GM13976 (cell line): ENCODE measurements around the gene FCN1.

Experiments used
- DNase-seq: peaks from one replicate; pipeline ENCODE4 v3.0.0; 2012; ENCODE audit warnings: low spot score
- in situ Hi-C: fragments of 300-500 bp; cut with MboI; formaldehyde crosslinking; loops from one replicate; pipeline ENCODE4 v1.12.0; 2022; ENCODE audit warnings: low sequenced_read_pairs, mixed read lengths, inconsistent platforms; ENCODE audit not compliant: unreplicated experiment
- TF ChIP-seq, protein P1 (sequence below): IDR thresholded peaks from 2 replicates; pipeline ENCODE4 v1.5.1; 2012; ENCODE audit warnings: borderline replicate concordance, mild to moderate bottlenecking; ENCODE audit not compliant: insufficient read depth; ENCODE audit errors: extremely low read depth, missing control alignments, control extremely low read depth

The FCN1 gene

DNA sequence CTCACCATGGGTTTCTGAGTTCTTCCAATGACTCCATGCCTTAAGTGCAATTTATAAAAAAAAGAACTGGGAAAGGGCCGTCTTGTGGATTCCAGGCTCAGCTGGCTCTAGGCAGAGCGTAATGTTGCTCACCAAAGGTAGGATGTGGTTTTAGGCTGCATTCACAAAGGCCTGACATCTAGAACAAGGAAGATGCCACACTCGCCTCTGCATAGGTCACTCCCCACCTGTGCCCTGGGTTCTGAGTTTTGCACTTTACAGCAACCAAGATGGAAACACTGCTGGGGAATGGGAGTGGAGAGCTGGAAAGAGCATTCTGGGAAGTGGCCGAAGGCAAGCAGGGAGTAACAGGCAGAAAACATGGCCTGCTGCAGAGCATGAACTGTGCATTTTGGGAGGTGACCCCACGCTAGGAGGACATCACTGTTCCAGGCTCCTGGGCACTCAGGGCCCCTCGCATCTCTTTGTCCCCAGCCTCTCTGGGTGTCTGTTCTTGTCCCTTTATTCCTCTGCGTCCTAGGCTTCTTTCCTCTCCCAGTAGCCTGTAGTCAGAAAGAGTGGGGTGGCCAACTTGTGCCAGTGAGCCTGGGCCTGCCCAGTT lies 24.8 kb downstream of the FCN1 start:
- DNase-seq = no peak
- in situ Hi-C loops = no loop called here
- TF ChIP-seq, protein P1, sequence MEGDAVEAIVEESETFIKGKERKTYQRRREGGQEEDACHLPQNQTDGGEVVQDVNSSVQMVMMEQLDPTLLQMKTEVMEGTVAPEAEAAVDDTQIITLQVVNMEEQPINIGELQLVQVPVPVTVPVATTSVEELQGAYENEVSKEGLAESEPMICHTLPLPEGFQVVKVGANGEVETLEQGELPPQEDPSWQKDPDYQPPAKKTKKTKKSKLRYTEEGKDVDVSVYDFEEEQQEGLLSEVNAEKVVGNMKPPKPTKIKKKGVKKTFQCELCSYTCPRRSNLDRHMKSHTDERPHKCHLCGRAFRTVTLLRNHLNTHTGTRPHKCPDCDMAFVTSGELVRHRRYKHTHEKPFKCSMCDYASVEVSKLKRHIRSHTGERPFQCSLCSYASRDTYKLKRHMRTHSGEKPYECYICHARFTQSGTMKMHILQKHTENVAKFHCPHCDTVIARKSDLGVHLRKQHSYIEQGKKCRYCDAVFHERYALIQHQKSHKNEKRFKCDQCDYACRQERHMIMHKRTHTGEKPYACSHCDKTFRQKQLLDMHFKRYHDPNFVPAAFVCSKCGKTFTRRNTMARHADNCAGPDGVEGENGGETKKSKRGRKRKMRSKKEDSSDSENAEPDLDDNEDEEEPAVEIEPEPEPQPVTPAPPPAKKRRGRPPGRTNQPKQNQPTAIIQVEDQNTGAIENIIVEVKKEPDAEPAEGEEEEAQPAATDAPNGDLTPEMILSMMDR = no peak

DNA sequence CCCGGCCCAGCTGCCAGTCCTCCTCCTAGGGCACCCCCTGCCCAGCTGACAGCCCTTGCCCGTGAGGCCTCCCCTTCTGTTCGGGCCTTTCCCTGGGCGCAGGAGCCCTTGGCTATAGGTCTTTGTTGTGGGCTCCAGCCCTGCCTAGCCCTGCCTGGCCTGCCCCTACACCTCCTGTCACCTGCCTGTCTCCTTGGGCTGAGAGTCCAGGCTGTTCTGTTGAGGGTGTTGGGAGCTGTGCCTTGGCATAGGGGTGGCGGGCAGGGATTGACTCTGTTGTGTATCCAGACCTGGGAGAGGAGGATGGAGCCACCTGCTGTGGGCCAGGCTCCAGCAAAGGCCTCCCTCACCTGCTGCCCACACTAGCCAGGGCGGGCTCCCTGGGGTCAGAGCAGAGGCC lies 25.5 kb downstream of the FCN1 start:
- TF ChIP-seq, protein P1 = no peak
- in situ Hi-C loops = no loop called here
- no peak for DNase-seq

DNA sequence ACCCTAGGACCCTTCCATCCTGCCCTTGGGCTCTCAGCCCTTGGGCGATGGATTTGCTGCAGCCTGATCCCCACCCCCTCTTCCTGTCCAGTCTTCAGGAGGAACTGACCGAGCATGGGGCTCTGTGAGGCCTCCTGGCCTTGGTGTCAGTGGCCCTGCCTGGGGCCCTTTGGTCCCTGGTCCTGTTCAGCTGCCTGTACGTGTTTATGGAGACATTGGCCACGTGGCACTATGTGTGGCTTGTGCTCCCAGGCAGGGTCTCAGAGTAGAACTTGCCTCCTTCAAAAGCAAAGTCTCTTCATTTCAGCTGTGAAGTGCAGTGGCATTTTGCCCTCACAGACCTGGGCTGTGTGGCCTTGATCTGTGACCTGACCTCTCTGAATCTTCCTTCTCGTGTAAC lies 26.0 kb downstream of the FCN1 start:
- in situ Hi-C loops = no loop called here
- no peak for DNase-seq
- TF ChIP-seq, protein P1 = no peak

DNA sequence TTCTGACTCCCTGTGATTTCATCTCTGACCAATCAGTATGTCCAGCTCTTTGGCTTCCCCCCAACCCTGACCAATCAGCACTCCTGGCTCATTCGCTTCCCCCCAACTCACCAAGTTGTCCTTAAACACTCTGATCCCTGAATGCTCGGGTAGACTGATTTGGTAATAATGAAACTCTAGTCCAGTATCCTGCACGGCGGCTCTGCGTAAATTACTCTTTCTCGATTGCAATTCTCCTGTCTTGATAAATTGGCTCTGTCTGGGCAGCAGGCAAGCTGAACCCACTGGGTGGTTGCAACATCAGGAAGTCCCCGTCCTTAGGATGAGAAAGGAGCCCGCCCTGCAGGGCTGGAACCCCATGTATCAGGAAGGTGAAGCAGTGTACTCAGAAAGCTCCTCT lies 26.7 kb downstream of the FCN1 start:
- in situ Hi-C loops = no loop called here
- TF ChIP-seq, protein P1 = no peak
- no peak for DNase-seq

DNA sequence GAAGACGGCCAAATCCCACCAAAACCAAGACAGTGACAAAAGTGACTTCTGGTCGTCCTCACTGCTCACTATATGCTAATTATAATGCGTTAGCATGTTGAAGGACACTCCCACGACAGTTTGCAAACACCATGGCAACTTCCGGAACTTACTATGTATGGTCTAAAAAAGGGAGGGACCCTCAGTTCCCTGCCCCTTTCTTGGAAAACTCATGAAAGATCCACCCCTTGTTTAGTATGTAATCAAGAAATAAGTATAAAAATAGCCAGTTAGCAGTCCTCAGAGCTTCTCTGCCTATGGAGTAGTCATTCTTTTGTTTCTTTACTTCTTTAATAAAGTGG lies 27.6 kb downstream of the FCN1 start:
- TF ChIP-seq, protein P1 = no peak
- in situ Hi-C loops = no loop called here
- no peak for DNase-seq

DNA sequence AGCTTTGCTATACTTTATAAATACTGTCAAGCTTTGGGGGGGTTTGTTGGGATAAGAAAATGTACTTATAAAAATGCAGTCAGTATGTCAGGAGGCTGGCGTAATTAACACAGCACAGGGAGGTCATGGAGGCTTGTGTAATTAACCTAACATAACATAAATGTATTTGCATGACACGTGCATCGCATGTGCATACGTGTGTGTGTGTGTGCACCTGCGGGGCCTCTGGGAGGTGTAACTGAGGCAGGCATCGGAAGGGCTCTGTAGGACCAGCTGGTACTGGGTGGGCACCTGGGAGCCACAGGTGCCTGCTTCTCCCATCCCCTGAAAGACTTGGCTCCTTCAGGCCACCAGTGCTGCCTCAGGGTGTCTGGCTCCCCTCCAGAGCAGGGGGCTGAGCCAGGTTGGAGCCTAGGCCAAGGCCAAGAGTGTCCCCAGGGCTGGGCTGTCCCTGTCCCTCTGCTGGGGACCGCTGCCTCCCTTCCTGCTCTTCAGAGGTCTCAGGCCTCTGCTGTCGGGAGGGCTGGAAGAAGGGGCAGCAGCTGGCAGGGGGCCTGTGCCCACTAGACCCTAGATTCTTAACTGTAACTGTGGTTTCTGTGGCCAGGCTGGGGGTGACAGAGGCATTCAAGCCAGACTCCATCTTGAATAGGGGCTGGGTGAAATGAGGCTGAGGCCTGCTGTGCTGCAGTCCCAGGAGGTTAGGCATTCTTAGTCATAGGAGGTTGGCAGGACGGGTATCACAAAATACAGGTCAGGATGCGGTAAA lies 28.1 kb downstream of the FCN1 start:
- in situ Hi-C loops = no loop called here
- DNase-seq = no peak

More for the DNA sequence above, 28.1 kb downstream of the FCN1 start:
- TF ChIP-seq, protein P1 = no peak
